Endometrial microvascular endothelial cells (primary cell): Measurements from ENCODE around the gene GLIPR1. TPM values are rescaled to one million over a fixed set of nuclear protein-coding genes. Genes with fewer than 3 reads are reported as not detected.
"Not testable (repeated sequence)": the region's sequence is repeated elsewhere in the genome, so short reads cannot be mapped to it uniquely, and the experiment has no call there.

ENCODE experiments used
- in situ Hi-C: cut with HindIII; loops from 2 replicates; pipeline ENCODE4 v1.10.0; 2017; ENCODE audit warnings: low sequenced_read_pairs, low pct_unique_long_range_greater_than_20kb; ENCODE audit errors: inconsistent ontology term
- total RNA-seq: library from RNA; depleted of rRNA; stranded (reverse); fragments of >200 nt; gene quantifications from one replicate; pipeline ENCODE4 v1.2.3, GENCODE V29; 2015; ENCODE audit errors: inconsistent ontology term

The GLIPR1 gene
- 74.1 TPM for total RNA-seq

DNA sequence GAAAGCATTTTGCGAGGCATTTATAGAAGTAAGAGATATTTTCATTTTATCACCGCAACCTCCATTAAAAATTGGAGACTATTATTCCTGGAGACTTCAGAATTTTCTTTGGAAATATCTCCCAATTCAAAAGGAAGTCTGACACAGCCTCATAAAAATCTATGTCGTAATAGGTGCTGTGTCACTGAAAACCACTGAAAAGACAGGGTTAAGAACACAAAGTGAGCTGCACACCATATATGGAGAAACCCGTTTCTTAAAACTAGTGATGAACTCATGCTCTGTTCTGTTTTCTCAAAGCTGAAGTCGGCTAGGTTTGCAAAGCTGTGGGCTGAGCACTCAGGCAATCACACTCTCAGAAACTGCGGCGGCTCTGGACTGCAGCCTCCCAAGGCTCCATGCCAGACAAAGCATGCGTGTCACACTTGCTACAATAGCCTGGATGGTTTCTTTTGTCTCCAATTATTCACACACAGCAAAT, at the start of gene GLIPR1:
Gene GLIPR1 (plus strand): TSS at position 287 of the 481 bp plus-strand sequence. CDS start 126 bp downstream, at position 413.
- in situ Hi-C loops: no loop called here

DNA sequence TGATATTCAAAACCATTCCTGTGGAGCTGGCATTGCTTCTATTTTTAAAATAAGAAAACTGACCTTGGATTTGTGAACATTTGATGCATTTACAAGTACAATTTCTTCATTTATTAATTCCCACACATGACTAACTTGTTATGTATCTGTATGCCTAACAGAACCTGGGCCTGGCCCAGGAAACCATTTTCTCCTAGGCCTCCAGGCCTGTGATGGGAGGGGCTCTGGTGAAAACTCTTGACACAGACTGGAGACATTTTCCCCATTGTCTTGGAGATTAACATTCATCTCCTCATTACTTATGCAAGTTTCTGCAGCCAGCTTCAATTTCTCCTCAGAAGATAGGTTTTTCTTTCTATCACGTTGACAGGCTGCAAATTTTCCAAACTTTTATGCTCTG, 47.6 kb upstream of the GLIPR1 start:
- in situ Hi-C loops: no loop called here

DNA sequence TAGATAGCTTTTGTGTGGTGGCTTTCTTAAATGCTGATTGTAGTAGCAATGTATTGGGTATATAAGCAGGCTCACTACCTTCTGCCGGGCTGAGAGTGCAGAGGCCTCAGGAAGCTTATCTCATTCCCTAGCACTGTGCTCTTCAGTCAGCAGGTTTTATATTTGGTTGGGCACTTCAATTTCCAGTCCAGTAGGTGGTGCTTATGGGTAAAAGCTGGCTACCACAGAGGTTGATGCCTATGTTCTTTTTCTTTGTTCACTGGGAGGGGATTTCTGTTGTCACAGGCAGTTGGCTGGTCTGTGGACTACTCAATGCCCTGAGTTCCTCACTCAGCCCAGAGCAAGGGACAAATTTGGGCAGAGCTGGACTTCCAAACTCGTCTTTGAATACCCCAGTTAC, 43.0 kb upstream of the GLIPR1 start:
- in situ Hi-C loops: no loop called here

DNA sequence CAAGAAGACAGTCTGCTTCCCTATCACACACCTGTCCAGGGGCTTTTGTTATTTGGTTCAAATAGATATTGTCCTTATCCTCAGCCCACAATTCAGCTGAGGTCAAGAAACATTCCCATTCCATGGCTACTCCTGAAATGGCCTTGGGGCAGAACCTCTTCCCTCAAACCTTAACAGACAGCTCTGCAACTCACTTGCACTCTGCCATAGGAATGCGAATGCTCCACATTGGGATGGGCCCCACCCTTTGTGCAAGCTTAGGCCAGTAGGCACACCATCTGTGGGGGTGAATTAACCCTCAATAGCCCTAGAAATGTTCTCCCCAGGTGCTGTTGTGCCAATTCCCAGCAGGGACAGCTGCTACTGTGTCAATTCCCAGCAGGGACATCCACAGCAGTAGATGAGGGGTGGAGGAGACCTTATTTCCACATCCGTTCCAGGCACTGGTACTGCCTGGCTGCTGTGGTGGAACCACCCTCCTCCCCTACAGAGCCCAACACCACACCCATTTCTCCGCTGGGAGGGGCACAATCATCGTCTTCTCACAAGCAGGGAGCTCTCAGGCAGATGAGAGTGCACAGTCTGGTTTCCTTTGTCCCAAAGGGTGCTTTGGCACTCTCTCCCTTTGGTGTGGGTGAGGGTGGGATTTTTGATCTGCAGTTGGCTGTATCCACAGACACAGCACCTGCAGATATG, 42.3 kb upstream of the GLIPR1 start:
- in situ Hi-C loops: no loop called here

DNA sequence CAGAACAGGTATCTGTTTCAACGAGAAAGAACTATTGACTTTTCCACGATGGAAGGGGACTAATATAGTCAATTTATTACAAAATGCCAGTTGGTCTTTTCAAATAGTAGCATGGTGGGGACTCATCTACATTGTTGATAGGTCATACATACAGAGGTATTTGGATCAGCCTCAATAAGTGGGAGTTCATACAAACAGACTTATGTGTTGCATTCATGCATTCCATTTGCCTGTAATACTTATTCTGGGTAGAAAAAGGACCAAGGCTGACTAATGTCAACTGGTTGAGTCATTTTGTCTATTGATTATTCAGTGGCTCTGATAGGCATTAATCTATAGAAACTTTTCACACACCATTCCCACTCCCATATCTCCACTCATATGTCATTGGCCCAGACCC, 41.5 kb upstream of the GLIPR1 start:
- in situ Hi-C loops: no loop called here

DNA sequence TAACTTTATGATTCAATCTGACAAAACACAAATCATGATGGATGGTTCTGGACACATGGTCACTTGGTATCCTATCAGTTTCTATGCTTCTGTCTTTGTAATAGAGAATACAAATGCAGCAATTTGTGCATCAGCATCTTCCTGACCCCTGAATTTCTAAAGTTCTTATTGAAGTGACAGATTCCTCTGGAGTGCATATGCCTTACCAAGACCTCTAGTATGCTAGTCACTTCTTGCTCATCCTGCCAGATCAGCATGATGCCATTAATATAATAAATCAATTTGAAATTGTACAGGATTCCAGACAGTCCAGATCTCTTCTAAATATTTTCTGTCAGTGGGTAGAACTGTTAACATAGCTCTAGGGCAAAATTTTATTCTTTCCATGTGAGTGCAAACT, 40.6 kb upstream of the GLIPR1 start:
- in situ Hi-C loops: no loop called here

DNA sequence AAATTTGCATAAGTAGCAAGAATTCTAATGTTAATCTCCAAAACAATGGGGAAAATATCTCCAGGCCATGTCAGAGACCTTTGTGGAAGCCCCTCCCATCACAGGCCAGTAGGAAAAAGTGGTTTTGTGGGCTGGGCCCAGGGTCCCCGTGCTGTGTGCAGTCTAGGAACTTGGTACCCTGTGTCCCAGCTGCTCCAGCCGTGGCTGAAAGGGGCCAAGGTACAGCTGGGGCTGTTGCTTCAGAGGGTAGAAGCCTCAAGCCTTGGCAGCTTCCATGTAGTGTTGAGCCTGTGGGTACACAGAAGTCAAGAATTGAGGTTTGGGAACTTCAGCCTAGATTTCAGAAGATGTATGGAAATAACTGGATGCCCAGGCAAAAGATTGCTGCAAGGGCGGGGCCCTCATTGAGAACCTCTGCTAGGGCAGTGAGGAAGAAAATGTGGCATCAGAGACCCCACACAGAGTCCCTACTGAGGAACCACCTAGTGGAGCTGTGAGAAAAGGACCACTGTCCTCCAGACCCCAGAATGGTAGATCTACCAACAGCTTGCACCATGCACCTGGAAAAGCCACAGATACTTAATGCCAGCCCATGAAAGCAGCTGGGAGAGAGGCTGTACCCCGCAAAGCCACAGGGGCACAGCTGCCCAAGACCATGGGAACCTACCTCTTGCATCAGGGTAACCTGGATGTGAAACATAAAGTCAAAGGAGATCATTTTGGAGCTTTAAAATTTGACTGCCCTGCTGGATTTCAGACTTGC, 38.7 kb upstream of the GLIPR1 start:
- in situ Hi-C loops: not testable (repeated sequence)

DNA sequence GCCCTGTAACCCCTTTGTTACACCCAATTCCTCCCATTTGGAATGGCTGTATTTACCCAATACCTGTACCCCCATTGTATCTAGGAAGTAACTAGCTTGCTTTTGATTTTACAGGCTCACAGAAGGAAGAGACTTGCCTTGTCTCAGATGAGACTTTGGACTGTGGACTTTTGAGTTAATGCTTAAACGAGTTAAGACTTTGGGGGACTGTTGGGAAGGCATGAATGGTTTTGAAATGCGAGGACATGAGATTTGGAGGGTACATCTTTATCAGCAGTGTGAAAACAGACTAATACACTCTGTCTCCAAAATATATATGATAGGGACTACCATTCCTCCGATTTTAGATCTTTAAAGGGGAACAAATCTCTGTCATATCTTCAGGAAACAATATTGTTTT, 38.1 kb upstream of the GLIPR1 start:
- in situ Hi-C loops: not testable (repeated sequence)

DNA sequence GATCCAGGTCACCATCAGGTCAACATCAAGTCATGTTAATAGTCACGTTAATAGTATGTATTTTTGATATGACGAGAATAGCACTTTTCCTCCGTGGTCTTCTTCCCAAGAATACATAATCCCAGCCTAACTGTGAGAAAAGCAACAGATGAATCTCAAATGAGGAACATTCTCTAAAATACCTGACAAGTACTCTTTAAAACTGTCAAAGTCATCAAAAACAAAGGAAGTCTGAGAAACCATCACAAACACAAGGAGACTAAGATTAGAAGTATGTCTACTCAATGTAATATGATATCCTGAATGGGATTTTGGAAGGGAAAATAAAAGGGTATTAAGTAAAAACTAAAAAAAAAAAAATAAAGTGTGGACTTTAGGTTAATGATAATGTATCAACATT, 36.8 kb upstream of the GLIPR1 start:
- in situ Hi-C loops: no loop called here

DNA sequence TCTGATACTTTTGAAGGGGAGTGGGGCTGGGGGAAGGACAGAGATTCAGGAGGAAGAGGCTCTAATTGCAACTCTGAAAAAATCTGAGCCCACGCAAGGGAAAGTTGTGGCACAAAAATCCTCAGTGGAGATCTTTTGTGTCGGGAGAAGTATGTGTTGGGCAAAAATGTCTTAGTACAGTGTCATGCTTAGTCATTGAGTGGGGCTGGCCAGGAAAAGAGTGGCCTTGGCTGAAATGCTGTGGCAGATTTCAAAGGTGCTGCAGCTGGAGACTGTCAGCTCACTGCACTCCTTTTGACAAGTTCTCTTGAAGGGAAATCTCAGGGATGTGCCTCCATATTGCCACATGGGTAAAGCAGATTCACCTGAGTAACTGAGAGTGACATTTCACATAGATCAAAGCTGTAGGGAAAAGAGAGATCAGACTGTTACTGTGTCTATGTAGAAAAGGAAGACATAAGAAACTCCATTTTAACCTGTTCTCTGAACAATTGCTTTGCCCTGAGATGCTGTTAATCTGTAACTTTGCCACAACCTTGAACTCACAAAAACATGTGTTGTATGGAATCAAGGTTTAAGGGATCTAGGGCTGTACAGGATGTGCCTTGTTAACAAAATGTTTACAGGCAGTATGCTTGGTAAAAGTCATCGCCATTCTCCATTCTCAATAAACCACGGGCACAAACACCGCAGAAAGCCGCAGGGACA, 36.0 kb upstream of the GLIPR1 start:
- in situ Hi-C loops: no loop called here

DNA sequence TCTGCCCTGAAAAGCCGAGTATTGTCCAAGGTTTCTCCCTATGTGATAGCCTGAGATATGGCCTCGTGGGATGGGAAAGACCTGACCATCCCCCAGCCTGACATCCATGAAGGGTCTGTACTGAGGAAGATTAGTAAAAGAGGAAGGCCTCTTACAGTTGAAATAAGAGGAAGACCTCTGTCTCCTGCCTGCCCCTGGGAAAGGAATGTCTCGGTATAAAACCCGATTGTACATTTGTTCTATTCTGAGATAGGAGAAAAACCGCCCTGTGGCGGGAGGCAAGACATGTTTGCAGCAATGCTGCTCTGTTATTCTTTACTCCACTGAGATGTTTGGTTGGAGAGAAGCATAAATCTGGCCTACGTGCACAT, 35.4 kb upstream of the GLIPR1 start:
- in situ Hi-C loops: not testable (repeated sequence)

DNA sequence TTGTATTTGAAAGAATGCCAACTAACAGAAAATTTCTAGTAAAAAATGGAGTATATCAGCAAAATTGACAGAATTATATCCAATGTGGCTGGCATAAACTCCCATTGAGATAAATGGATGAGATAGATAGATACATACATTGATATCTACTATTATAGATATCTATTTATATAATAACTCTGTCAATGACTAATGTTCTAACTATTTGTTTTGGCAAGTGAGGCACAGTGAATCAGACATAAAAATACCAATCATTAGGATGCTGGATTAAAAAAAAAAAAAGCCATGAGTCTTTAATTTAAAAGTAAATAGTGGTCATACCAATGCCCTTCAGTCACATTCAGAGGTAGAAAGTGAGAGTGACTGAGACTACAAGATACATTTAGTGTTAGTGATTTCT, 33.7 kb upstream of the GLIPR1 start:
- in situ Hi-C loops: no loop called here

DNA sequence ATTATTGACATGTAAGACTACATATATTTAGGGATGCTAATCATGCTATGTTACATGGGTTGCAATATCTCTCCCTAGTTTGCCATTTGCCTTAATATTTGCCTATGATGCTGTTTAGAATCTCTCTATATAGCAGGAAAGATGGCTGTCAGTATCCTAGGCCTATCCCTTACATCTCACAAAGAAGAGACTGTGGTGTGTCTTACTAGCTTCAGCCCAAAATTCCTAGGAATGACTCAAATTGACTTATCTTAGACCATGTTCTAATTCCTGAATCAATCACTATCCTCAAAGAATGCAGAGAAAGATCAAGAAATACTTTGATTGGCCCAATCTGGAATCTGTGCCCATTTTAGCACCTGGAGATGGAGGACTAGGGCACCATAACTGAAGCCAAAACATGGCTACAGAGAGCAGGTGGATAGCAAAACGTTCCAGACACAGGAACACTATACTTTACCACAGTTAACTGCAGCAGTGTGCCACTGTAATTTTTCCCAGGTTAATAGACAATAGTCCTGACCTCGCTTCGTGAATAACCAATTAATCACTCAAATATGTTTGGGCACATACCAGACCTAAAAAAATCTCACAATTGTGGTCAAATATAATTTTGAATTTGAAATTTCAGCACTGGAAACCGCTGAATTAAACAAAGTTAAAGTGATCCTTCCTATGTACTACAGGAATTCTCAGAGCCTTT, 32.7 kb upstream of the GLIPR1 start:
- in situ Hi-C loops: no loop called here

DNA sequence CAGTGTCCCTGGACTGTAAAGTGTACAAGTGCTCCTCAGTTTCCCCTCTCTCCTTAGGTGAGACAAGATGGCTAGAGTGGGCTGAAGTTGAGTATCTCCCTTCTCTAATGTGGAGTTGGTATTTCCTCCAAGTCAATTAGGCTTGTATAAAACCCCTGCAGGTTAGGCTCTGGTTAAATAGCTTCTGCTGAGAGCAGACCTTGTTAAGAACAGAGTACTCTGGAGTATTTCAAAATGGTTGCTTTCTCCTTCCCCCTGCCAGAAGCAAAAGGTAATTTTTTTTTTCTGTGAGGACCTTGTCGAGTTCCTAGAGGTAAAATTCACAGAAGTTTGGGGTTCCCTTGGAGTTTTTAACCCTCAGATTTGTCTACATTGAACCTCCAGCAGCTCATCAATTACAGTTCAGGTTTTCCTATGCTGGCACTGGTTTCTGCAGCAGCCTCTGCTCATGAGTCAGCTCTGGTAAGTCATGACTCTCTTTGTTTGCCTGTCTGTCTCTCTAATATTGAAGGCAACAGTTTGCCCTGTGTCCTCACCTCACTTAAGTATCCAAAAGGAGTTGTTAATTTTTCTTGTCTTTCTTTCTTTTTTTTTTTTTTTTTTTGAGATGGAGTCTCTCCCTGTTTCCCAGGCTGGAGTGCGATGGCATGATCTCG, 27.8 kb upstream of the GLIPR1 start:
- in situ Hi-C loops: no loop called here

DNA sequence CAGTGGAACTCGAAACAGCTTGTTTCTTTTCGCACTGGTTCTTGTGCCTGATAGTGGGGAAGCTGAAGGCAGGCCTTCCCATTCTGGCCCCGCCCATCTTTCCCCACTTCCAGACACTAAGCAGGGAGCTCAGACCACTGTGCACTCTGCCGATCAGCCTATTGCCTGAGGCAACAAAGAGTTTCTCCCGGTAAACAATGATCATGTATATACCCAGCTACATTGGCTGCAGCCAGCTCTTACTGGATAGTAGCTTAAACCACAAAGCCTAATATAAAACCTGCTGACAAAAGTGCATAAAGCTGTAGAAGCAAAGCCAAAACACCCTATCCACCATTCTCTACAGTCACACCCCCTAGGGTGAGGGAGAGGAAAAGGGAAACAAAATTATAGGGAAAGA, 24.7 kb upstream of the GLIPR1 start:
- in situ Hi-C loops: no loop called here

DNA sequence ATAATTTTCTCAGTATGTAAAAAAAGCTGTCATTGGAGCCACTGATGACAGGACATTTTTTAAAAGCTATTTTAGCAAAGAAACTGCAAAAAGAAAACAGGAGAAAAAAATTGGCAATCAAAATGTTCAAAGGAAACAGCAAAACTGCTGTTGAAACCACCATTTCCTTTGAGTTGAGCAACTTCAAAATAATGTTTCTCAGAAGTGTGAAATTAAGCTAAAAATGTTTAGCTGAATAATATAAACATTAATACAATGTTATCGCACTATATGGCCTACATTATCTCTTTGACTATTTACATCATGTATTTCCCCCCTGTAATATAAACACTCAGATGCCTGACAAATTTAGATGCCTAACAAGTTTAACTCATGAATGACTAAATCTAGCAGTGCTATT, 23.4 kb upstream of the GLIPR1 start:
- in situ Hi-C loops: no loop called here

DNA sequence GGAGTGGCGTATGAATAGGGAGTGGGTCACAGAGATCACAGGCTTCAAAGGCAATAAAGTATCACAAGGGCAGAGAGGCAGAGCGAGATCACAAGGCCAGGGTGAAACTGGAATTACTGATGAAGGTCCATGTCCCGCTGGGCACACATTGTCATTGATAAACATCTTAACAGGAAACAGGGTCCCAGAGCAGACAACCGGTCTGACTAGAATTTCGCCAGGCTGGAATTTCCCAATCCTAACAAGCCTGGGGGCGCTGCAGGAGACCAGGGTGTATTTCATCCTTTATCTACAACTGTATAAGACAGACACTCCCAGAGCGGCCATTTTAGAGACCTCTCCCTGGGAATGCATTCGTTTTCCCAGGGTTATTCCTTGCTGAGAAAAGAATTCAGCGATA, 22.7 kb upstream of the GLIPR1 start:
- in situ Hi-C loops: not testable (repeated sequence)

DNA sequence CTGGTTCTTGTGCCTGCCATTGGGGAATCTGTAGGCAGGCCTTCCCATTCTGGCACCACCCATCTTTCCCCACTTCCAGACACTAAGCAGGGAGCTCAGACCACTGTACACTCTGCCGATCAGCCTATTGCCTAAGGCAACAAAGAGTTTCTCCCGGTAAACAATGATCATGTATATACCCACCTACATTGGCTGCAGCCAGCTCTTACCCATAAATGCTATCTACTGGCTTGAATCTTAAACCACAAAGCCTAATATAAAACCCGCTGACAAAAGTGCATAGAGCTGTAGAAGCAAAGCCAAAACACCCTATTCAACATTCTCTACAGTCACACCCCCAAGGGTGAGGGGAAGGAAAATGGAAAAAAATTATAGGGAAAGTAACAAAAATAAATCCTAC, 20.8 kb upstream of the GLIPR1 start:
- in situ Hi-C loops: no loop called here

DNA sequence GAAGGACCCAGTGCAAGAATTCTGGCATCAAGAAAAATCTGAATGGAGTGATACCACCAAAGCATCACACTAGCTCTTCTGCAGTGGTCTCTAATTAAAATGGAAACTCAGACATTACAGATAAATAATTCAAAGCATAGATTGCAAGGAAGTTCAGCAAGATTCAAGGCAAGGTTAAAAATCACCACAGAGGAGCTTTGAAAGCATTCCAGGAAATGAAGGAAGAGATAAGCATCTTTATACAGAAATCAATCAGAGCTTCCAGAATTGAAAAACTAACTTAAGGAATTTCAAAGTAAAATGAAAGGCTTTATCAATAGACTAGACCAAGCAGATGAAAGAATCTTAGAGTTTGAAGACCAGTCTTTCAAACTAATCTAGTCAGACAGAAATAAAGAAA, 20.4 kb upstream of the GLIPR1 start:
- in situ Hi-C loops: no loop called here
